ENCODE measurements around the gene PTP4A2. TPM values are rescaled to one million over a fixed set of nuclear protein-coding genes. Genes with fewer than 3 reads are reported as not detected.
A peak's percentile ranks its signal among the peaks of the same experiment; 100 is the strongest.
"Not testable (repeated sequence)": the region's sequence is repeated elsewhere in the genome, so short reads cannot be mapped to it uniquely, and the experiment has no call there.

Gene PTP4A2
- total and polyA plus RNA-seq, 8 donors: 78.6 to 330 (median 167) TPM

GRCh38 chr1:31949862-31950261 lies 11.7 kb upstream of the PTP4A2 start:
- TF ChIP-seq POLR2A (IDR thresholded peaks at IDR 0.05): no peak
- TF ChIP-seq EP300 (IDR thresholded peaks at IDR 0.05): no peak
- no peak for TF ChIP-seq POLR2AphosphoS5 (IDR thresholded peaks at IDR 0.05)
- TF ChIP-seq, protein P1, sequence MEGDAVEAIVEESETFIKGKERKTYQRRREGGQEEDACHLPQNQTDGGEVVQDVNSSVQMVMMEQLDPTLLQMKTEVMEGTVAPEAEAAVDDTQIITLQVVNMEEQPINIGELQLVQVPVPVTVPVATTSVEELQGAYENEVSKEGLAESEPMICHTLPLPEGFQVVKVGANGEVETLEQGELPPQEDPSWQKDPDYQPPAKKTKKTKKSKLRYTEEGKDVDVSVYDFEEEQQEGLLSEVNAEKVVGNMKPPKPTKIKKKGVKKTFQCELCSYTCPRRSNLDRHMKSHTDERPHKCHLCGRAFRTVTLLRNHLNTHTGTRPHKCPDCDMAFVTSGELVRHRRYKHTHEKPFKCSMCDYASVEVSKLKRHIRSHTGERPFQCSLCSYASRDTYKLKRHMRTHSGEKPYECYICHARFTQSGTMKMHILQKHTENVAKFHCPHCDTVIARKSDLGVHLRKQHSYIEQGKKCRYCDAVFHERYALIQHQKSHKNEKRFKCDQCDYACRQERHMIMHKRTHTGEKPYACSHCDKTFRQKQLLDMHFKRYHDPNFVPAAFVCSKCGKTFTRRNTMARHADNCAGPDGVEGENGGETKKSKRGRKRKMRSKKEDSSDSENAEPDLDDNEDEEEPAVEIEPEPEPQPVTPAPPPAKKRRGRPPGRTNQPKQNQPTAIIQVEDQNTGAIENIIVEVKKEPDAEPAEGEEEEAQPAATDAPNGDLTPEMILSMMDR (IDR thresholded peaks at IDR 0.05): no peak
- intact Hi-C loops (cut with DNase I; ENCODE audit: low total_unique reads): no loop called here
- no peaks in the 10 kb centered on the region for H3K27me3 ChIP-seq

GRCh38 chr1:31945677-31946076 lies 7.5 kb upstream of the PTP4A2 start:
- H3K36me3 ChIP-seq; H3K9me3 ChIP-seq; H3K27me3 ChIP-seq; H3K4me3 ChIP-seq; DNase-seq; intact Hi-C loops (cut with DNase I; ENCODE audit: low total_unique reads): not testable (repeated sequence)
- H3K4me1 ChIP-seq: peaks cover 31 to 64% (median 44%) of the 10 kb centered on the region in 4 donors
- peak overlapping the region in 4 of 5 donors; percentile 93 to 100 (median 96) for H3K27ac ChIP-seq
- 94 to 99% (median 98%) methylated on average over 10 of the region's 10 CpGs for WGBS, 5 donors

More at GRCh38 chr1:31949862-31950261, 11.7 kb upstream of the PTP4A2 start:
- Histone ChIP-seq H3K9me3 (no peaks in the 10 kb centered on the region), H3K36me3 (no peaks in the 10 kb centered on the region), H3K4me3 (no peak overlapping the region), H3K27ac (no peak overlapping the region), H3K4me1 (peaks cover 25 to 61% (median 35%) of the 10 kb centered on the region in 4 donors)
- 79 to 91% (median 84%) methylated on average over 1 of the region's 1 CpG for WGBS, 5 donors
- DNase-seq: no peak

- Histone ChIP-seq H3K36me3 (no peaks in the 10 kb centered on the region), H3K4me1 (peaks cover 41 to 77% (median 55%) of the 10 kb centered on the region in 4 donors), H3K27ac (peak overlapping the region; percentile 92 to 100 (median 94)), H3K4me3 (peak overlapping the region; percentile 28 to 45 (median 43)), H3K9me3 (no peaks in the 10 kb centered on the region), H3K27me3 (no peaks in the 10 kb centered on the region)
- no peak for TF ChIP-seq EP300 (IDR thresholded peaks at IDR 0.05)
- no peak for TF ChIP-seq POLR2A (IDR thresholded peaks at IDR 0.05)
- TF ChIP-seq POLR2AphosphoS5 (IDR thresholded peaks at IDR 0.05): peak; percentile 54 to 73 (median 66)
- TF ChIP-seq, protein P1 (IDR thresholded peaks at IDR 0.05): no peak
- 6 to 9% (median 8%) methylated on average over 49 to 56 of the region's 56 CpGs for WGBS, 5 donors
- DNase-seq: peak; percentile 86 to 96
- intact Hi-C loops (cut with DNase I; ENCODE audit: low total_unique reads): no loop called here
Observed at GRCh38 chr1:31944205-31945089, 6.3 kb upstream of the PTP4A2 start.

DNA sequence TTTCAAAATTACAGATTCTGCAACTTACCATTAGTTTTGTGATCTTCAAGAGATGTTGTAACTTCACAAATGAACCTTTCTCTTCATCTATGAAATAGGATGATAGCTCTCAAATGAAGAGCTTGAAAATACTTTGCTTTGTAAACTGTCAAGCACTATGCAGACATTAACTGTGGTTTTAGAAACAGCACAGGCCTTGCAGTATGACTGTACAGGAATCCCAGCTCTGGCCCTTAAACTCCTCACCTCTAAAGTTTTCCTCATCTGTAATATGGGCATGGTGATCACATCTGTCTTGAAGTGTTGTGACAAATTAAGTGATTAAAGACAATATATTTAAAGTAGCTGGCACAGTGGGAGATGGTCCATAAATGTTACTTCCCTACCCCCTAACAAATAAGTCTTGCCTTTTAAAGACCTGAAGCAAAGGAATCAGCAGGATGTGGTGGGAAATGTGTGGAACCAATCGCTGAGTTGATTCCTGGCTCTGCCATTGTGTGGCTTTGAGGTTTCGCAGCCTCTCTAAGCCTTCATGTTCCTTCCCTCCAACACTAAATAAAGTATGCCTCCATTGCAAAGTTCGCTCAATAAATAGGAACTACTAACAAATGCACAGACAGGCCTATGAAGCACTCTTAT lies 5.5 kb upstream of the PTP4A2 start:
- no peaks in the 10 kb centered on the region for H3K36me3 ChIP-seq
- peak overlapping the region; percentile 92 to 100 (median 94) for H3K27ac ChIP-seq
- DNase-seq: peak in 1 of 2 donors; percentile 35
- no peaks in the 10 kb centered on the region for H3K9me3 ChIP-seq
- 66 to 84% (median 72%) methylated on average over 3 of the region's 3 CpGs for WGBS, 5 donors
- TF ChIP-seq POLR2AphosphoS5 (IDR thresholded peaks at IDR 0.05): no peak
- TF ChIP-seq, protein P1 (IDR thresholded peaks at IDR 0.05): no peak
- TF ChIP-seq POLR2A (IDR thresholded peaks at IDR 0.05): no peak
- no peak for TF ChIP-seq EP300 (IDR thresholded peaks at IDR 0.05)
- peak overlapping the region; percentile 28 to 45 (median 43) for H3K4me3 ChIP-seq
- no peaks in the 10 kb centered on the region for H3K27me3 ChIP-seq
- peaks cover 49 to 84% (median 63%) of the 10 kb centered on the region in 4 donors for H3K4me1 ChIP-seq
- intact Hi-C loops (cut with DNase I; ENCODE audit: low total_unique reads): no loop called here

- H3K27ac ChIP-seq: peak overlapping the region; percentile 7 to 100 (median 94)
- peaks cover 51 to 77% (median 67%) of the 10 kb centered on the region in 4 donors for H3K4me1 ChIP-seq
- H3K9me3 ChIP-seq; H3K27me3 ChIP-seq; intact Hi-C loops (cut with DNase I; ENCODE audit: low total_unique reads); H3K36me3 ChIP-seq; DNase-seq; H3K4me3 ChIP-seq: not testable (repeated sequence)
- 69 to 86% (median 80%) methylated on average over 7 to 8 of the region's 8 CpGs for WGBS, 5 donors
Observed at GRCh38 chr1:31942061-31942460, 3.9 kb upstream of the PTP4A2 start.
